ENCODE data around the gene DLK2. TPM values are rescaled to one million over a fixed set of nuclear protein-coding genes. Genes with fewer than 3 reads are reported as not detected.

DLK2 gene
- total RNA-seq, 1 experiment from 2014 or later, result 1.6 TPM

GRCh38 chr6:43469947-43470346 is 14.6 kb upstream of the DLK2 start:
- ChIA-PET CTCF (no interaction called here), POLR2A (no interaction called here), RAD21 (ENCODE audit: low non-redundant PET in 1 of 2, low total read pairs in 2 of 2, uncharacterized antibody in 2 of 2, unreplicated experiment in 2 of 2) (no interaction called here)
- Histone ChIP-seq H3K4me2 (ENCODE audit: low read length) (peak overlapping the region; percentile 48), H3K36me3 (ENCODE audit: control insufficient read depth in 1 of 2, insufficient read depth in 2 of 2, low read length in 2 of 2) (no peaks in the 10 kb centered on the region), H2AFZ (ENCODE audit: low read depth, low read length, poor library complexity, severe bottlenecking) (no peak overlapping the region), H3K27ac (ENCODE audit: low read depth, low read length) (no peak overlapping the region), H3K9ac (ENCODE audit: low read length) (no peak overlapping the region), H3K27me3 (ENCODE audit: insufficient read depth, low read length) (no peaks in the 10 kb centered on the region), H3K4me1 (ENCODE audit: control insufficient read depth in 1 of 2, insufficient read depth in 2 of 2, low read length in 2 of 2) (peaks cover 18 to 21% of the 10 kb centered on the region in 2 experiments), H3K4me3 (replicated peaks in 1 of 2; ENCODE audit: low read depth in 1 of 2, low read length in 2 of 2) (no peak overlapping the region), H4K20me1 (ENCODE audit: insufficient read depth) (no peaks in the 10 kb centered on the region), H3K9me3 (ENCODE audit: control insufficient read depth in 1 of 2, insufficient read depth in 1 of 2, low read depth in 1 of 2, low read length in 2 of 2) (no peaks in the 10 kb centered on the region), H3K79me2 (ENCODE audit: insufficient read depth, low read length) (no peaks in the 10 kb centered on the region), H3K9me2 (ENCODE audit: insufficient read depth) (no peaks in the 10 kb centered on the region)
- no peak for DNase-seq (ENCODE audit: low read depth, low spot score)
- TF ChIP-seq, protein P1, sequence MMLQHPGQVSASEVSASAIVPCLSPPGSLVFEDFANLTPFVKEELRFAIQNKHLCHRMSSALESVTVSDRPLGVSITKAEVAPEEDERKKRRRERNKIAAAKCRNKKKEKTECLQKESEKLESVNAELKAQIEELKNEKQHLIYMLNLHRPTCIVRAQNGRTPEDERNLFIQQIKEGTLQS (IDR thresholded peaks at IDR 0.05), result no peak
- TF ChIP-seq ZFX (IDR thresholded peaks at IDR 0.05), result no peak
- TF ChIP-seq EZH2 (IDR thresholded peaks at IDR 0.05), result no peak
- no peak for TF ChIP-seq ELF1 (IDR thresholded peaks at IDR 0.05; ENCODE audit: borderline replicate concordance, low read depth)
- TF ChIP-seq SRF (IDR thresholded peaks at IDR 0.05; ENCODE audit: low read depth), result no peak
- no peak for TF ChIP-seq CEBPB (IDR thresholded peaks at IDR 0.05; ENCODE audit: low read depth)
- TF ChIP-seq YY1 (IDR thresholded peaks at IDR 0.05; ENCODE audit: extremely low read depth, insufficient replicate concordance, low read depth, low read length), result no peak
- no TSS peak for BruUV-seq (replicated peaks)
- intact Hi-C loops (cut with micrococcal nuclease), result no loop called here
- ATAC-seq, result peak; percentile 34; the same call in 1 of the 2 replicates

DNA sequence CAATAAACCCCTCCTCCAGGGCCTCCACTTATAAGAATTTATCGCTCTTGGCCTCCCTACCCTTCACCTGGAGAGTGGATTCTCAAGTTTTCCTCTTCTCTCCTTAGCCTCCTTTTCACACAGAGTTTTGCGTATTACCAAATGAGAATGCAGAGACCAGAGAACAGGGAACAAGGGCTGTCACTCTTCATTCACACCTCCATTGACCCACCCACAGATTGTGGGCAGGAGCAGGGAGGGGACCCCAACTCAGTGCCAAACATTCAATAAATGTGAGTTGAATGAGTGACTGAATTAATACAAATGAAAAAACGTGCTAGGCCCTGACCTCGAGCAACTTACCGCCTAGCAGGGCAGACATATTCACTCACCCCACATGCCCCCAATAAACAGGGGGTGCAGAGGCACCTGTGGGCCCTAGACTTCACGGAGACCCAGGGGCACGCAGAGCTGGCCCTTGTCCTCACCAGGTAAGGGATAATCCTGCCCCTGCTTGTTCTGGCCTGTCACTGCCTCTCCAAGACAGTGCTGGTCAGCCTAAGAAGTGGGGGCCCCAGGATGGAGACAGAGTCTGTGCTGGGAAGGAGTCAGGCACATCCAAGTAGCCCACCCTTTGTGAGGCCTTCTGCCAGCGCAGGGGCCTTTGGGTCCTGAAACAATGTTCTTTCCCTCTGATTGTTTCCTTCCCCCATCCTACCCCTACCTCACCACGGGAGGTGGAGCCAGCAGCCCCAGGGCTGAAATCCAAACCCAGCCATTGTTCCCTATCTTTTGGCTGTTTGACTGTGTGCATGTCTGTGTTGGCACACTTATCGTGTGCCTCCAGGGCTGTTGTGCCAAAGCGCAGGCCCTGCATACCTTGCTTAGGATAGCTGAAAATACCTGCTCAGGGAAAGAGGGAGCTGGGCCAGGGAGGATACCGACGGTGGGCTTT is 13.7 kb upstream of the DLK2 start:
- Histone ChIP-seq H3K27ac (ENCODE audit: low read depth, low read length) (no peak overlapping the region), H3K9me3 (ENCODE audit: control insufficient read depth in 1 of 2, insufficient read depth in 1 of 2, low read depth in 1 of 2, low read length in 2 of 2) (no peaks in the 10 kb centered on the region), H3K4me1 (ENCODE audit: control insufficient read depth in 1 of 2, insufficient read depth in 2 of 2, low read length in 2 of 2) (peaks cover 18 to 21% of the 10 kb centered on the region in 2 experiments), H3K4me2 (ENCODE audit: low read length) (no peak overlapping the region), H3K36me3 (ENCODE audit: control insufficient read depth in 1 of 2, insufficient read depth in 2 of 2, low read length in 2 of 2) (no peaks in the 10 kb centered on the region), H3K27me3 (ENCODE audit: insufficient read depth, low read length) (no peaks in the 10 kb centered on the region), H3K79me2 (ENCODE audit: insufficient read depth, low read length) (no peaks in the 10 kb centered on the region), H4K20me1 (ENCODE audit: insufficient read depth) (no peaks in the 10 kb centered on the region), H3K9ac (ENCODE audit: low read length) (no peak overlapping the region), H3K4me3 (replicated peaks in 1 of 2; ENCODE audit: low read depth in 1 of 2, low read length in 2 of 2) (no peak overlapping the region), H3K9me2 (ENCODE audit: insufficient read depth) (no peaks in the 10 kb centered on the region), H2AFZ (ENCODE audit: low read depth, low read length, poor library complexity, severe bottlenecking) (no peak overlapping the region)
- CTCF ChIA-PET, result no interaction called here
- POLR2A ChIA-PET, result no interaction called here
- intact Hi-C loops (cut with micrococcal nuclease), result no loop called here
- BruUV-seq (replicated peaks), result no TSS peak
- no peak for ATAC-seq
- RAD21 ChIA-PET (ENCODE audit: low non-redundant PET in 1 of 2, low total read pairs in 2 of 2, uncharacterized antibody in 2 of 2, unreplicated experiment in 2 of 2), result no interaction called here
- DNase-seq (ENCODE audit: low read depth, low spot score), result no peak
- TF ChIP-seq EZH2 (IDR thresholded peaks at IDR 0.05) (no peak), SRF (IDR thresholded peaks at IDR 0.05; ENCODE audit: low read depth) (no peak), TCF7L2 (IDR thresholded peaks at IDR 0.05; ENCODE audit: borderline replicate concordance, extremely low read depth, insufficient read depth, insufficient read length) (no peak), JUND (IDR thresholded peaks at IDR 0.05) (no peak), EGR1 (IDR thresholded peaks at IDR 0.05; ENCODE audit: low read depth) (no peak), ELF1 (IDR thresholded peaks at IDR 0.05; ENCODE audit: borderline replicate concordance, low read depth) (no peak), ZNF274 (IDR thresholded peaks at IDR 0.05; ENCODE audit: low read depth, low read length) (no peak)
- TF ChIP-seq, protein P2, sequence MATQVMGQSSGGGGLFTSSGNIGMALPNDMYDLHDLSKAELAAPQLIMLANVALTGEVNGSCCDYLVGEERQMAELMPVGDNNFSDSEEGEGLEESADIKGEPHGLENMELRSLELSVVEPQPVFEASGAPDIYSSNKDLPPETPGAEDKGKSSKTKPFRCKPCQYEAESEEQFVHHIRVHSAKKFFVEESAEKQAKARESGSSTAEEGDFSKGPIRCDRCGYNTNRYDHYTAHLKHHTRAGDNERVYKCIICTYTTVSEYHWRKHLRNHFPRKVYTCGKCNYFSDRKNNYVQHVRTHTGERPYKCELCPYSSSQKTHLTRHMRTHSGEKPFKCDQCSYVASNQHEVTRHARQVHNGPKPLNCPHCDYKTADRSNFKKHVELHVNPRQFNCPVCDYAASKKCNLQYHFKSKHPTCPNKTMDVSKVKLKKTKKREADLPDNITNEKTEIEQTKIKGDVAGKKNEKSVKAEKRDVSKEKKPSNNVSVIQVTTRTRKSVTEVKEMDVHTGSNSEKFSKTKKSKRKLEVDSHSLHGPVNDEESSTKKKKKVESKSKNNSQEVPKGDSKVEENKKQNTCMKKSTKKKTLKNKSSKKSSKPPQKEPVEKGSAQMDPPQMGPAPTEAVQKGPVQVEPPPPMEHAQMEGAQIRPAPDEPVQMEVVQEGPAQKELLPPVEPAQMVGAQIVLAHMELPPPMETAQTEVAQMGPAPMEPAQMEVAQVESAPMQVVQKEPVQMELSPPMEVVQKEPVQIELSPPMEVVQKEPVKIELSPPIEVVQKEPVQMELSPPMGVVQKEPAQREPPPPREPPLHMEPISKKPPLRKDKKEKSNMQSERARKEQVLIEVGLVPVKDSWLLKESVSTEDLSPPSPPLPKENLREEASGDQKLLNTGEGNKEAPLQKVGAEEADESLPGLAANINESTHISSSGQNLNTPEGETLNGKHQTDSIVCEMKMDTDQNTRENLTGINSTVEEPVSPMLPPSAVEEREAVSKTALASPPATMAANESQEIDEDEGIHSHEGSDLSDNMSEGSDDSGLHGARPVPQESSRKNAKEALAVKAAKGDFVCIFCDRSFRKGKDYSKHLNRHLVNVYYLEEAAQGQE (IDR thresholded peaks at IDR 0.05; ENCODE audit: low read depth), result no peak
- TF ChIP-seq, protein P3, sequence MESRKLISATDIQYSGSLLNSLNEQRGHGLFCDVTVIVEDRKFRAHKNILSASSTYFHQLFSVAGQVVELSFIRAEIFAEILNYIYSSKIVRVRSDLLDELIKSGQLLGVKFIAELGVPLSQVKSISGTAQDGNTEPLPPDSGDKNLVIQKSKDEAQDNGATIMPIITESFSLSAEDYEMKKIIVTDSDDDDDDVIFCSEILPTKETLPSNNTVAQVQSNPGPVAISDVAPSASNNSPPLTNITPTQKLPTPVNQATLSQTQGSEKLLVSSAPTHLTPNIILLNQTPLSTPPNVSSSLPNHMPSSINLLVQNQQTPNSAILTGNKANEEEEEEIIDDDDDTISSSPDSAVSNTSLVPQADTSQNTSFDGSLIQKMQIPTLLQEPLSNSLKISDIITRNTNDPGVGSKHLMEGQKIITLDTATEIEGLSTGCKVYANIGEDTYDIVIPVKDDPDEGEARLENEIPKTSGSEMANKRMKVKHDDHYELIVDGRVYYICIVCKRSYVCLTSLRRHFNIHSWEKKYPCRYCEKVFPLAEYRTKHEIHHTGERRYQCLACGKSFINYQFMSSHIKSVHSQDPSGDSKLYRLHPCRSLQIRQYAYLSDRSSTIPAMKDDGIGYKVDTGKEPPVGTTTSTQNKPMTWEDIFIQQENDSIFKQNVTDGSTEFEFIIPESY (IDR thresholded peaks at IDR 0.05; ENCODE audit: extremely low read depth, insufficient replicate concordance, low read length), result no peak

Data from HCT116 (cell line).